T-helper 2 cell (primary cell): ENCODE measurements around the gene KCNH6.

Experiments used
- DNase-seq, 5 experiments: peaks; one replicate each; pipeline versions ENCODE4 v3.0.0 to v3.0.0-alpha.2; 2012 to 2022

KCNH6 gene

GRCh38 chr17:63511331-63511730 lies 11.8 kb upstream of the KCNH6 start:
- no peak for DNase-seq

- no peak for DNase-seq
These were observed 10.8 kb upstream of the KCNH6 start for GRCh38 chr17:63512388-63512787.

- DNase-seq, result no peak
These were observed 10.1 kb upstream of the KCNH6 start for GRCh38 chr17:63512896-63513644.

GRCh38 chr17:63514477-63514876 lies 8.7 kb upstream of the KCNH6 start:
- DNase-seq, result no peak

GRCh38 chr17:63514974-63515373 lies 8.2 kb upstream of the KCNH6 start:
- DNase-seq, result no peak

- DNase-seq, result no peak
These were observed 7.7 kb upstream of the KCNH6 start for GRCh38 chr17:63515426-63515825.

GRCh38 chr17:63516910-63517824 lies 6.0 kb upstream of the KCNH6 start:
- DNase-seq, result no peak

GRCh38 chr17:63517825-63518534 lies 5.2 kb upstream of the KCNH6 start:
- DNase-seq, result no peak

- no peak for DNase-seq
These were observed 3.9 kb upstream of the KCNH6 start for GRCh38 chr17:63519116-63519881.

GRCh38 chr17:63519972-63520882 lies 2.9 kb upstream of the KCNH6 start:
- no peak for DNase-seq

- no peak for DNase-seq
These were observed 893 bp downstream of the KCNH6 start for GRCh38 chr17:63524051-63524450.

GRCh38 chr17:63525190-63525946 lies 2.2 kb downstream of the KCNH6 start:
- DNase-seq, result no peak

- DNase-seq, result no peak
These were observed 3.7 kb downstream of the KCNH6 start for GRCh38 chr17:63526861-63527260.

- DNase-seq, result no peak
These were observed 5.0 kb downstream of the KCNH6 start for GRCh38 chr17:63528183-63528582.

GRCh38 chr17:63529711-63530556 lies 6.8 kb downstream of the KCNH6 start:
- no peak for DNase-seq

GRCh38 chr17:63530557-63531021 lies 7.4 kb downstream of the KCNH6 start:
- DNase-seq, result no peak

- DNase-seq, result no peak
These were observed 8.1 kb downstream of the KCNH6 start for GRCh38 chr17:63531022-63531965.

GRCh38 chr17:63533433-63534077 lies 10.4 kb downstream of the KCNH6 start:
- DNase-seq, result no peak
